GM12891 (cell line): Measurements from ENCODE around the gene SHC3.

Source experiments
- DNase-seq: peaks from one replicate; pipeline ENCODE4 v3.0.0; 2011; ENCODE audit warnings: low spot score; ENCODE audit not compliant: insufficient read length
- FAIRE-seq: peaks from 2 replicates; lab custom pipeline; 2011; peaks lifted over from hg19 to GRCh38; lab: Jason Lieb, UNC
- PAX5 ChIP-seq: IDR thresholded peaks from 2 replicates; pipeline ENCODE4 v1.6.1; 2011; ENCODE audit warnings: low read length, moderate library complexity, mild to moderate bottlenecking; ENCODE audit not compliant: insufficient read depth, severe bottlenecking
- POLR2A ChIP-seq: IDR thresholded peaks from 2 replicates; pipeline ENCODE4 v1.6.1; 2011; ENCODE audit warnings: low read depth, low read length, control low read depth
- POLR2AphosphoS5 ChIP-seq: IDR thresholded peaks from 2 replicates; pipeline ENCODE4 v1.6.1; 2011; ENCODE audit warnings: low read depth, low read length, control low read depth
- POU2F2 ChIP-seq: IDR thresholded peaks from 2 replicates; pipeline ENCODE4 v1.6.1; 2011; ENCODE audit warnings: low read depth, mild to moderate bottlenecking, control low read depth, low read length, moderate library complexity
- SPI1 ChIP-seq: IDR thresholded peaks from 2 replicates; pipeline ENCODE4 v1.6.1; 2011; ENCODE audit warnings: low read depth, low read length, control low read depth
- TAF1 ChIP-seq: IDR thresholded peaks from 2 replicates; pipeline ENCODE4 v1.6.1; 2011; ENCODE audit warnings: low read depth, low read length, control low read depth

SHC3 gene

DNA sequence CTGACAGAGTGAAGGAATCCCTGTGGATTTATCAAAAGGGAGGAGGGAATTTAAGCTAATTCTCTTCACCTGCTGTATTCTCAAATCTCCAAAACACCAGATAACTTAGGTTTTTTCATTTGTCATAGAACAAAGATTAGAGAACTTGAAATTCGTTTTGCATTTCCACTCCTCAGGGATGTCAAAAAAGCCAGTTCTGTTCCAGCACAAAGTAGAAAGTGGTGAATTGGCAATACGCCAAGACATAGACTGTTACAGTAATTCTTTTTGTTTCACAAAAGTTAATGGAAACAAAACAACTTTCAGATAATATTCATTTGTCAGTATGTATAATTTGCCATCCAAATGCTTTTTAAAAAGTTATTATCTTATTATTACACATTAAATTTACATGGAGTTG lies 172.4 kb downstream of the SHC3 start:
- TF ChIP-seq SPI1 = no peak
- TF ChIP-seq POU2F2 = no peak
- TF ChIP-seq POLR2AphosphoS5 = no peak
- no peak for TF ChIP-seq TAF1
- TF ChIP-seq PAX5 = no peak
- TF ChIP-seq POLR2A = no peak
- FAIRE-seq = no peak
- DNase-seq = no peak

DNA sequence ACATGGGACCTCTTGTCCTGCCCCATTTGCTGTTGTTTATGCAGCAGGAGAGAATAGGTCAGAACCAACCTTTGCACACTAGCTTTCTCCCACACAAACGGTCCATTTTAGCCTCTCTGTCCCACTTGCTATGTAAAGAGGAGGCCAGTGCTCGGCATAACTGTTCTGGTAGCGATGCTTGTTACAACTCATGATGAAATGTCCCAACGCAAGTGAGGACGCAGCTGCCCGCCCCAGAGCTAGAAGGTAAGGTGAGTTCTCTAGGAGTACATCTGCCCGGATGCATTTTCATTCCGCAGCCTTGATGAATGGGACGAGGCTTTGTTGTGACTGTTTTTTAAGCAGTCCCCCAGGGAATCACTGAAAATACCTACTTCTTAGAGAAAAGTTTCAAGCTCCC lies 173.3 kb downstream of the SHC3 start:
- TF ChIP-seq POLR2AphosphoS5 = no peak
- no peak for TF ChIP-seq POLR2A
- no peak for TF ChIP-seq POU2F2
- no peak for TF ChIP-seq PAX5
- no peak for TF ChIP-seq TAF1
- TF ChIP-seq SPI1 = no peak
- no peak for DNase-seq
- FAIRE-seq = no peak

DNA sequence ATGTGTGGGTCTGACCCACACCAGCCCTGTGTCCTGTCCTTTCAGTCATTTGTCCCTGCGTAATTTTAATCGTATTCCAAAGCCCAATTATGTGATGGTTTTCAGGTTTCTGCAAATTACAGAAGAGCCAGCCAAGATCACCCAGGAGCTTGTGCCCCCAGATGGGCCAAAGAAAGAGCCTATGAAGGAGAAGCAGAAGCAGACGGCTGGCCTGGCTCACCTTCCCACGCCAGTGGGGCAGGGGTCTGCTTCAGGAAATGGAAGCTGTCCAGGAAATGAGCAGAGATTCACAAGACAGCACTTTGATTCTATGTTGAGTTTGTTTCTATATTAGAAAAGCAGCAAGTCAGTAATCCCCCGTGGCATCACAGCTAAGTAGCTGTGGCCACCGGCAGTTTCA lies 175.6 kb downstream of the SHC3 start:
- TF ChIP-seq POLR2AphosphoS5 = no peak
- no peak for TF ChIP-seq POU2F2
- TF ChIP-seq SPI1 = no peak
- no peak for TF ChIP-seq POLR2A
- TF ChIP-seq PAX5 = no peak
- TF ChIP-seq TAF1 = no peak
- DNase-seq (no peak), FAIRE-seq (no peak)

DNA sequence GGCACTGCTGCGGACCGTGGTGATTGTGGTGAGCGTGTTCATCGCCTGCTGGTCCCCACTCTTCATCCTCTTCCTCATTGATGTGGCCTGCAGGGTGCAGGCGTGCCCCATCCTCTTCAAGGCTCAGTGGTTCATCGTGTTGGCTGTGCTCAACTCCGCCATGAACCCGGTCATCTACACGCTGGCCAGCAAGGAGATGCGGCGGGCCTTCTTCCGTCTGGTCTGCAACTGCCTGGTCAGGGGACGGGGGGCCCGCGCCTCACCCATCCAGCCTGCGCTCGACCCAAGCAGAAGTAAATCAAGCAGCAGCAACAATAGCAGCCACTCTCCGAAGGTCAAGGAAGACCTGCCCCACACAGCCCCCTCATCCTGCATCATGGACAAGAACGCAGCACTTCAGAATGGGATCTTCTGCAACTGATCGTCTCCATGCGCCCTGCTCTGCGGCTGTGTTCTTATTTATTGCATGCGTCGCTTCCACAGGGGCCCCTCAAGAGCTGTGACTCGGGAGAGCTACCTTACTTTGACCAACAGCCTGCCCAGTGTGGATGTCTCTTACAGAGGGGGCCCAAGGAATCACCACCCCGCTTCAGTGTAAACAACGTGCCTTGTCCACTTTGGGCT lies 176.6 kb downstream of the SHC3 start:
- no peak for TF ChIP-seq POLR2A
- no peak for FAIRE-seq
- no peak for DNase-seq

DNA sequence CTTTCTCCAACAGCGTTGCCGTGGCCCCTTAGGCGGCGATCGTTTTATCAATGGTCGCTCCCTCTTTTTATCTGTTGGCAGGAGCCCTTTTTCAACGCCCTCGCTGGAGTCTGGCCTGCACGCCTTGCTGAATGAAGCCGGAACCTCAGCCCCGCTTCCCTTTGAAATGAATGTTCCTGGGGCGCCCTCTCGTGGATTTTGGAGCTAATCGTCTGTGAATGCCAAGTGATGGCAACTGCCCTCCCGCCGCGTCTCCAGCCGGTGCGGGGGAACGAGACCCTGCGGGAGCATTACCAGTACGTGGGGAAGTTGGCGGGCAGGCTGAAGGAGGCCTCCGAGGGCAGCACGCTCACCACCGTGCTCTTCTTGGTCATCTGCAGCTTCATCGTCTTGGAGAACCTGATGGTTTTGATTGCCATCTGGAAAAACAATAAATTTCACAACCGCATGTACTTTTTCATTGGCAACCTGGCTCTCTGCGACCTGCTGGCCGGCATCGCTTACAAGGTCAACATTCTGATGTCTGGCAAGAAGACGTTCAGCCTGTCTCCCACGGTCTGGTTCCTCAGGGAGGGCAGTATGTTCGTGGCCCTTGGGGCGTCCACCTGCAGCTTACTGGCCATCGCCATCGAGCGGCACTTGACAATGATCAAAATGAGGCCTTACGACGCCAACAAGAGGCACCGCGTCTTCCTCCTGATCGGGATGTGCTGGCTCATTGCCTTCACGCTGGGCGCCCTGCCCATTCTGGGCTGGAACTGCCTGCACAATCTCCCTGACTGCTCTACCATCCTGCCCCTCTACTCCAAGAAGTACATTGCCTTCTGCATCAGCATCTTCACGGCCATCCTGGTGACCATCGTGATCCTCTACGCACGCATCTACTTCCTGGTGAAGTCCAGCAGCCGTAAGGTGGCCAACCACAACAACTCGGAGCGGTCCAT lies 177.4 kb downstream of the SHC3 start:
- TF ChIP-seq POLR2AphosphoS5 (no peak), POLR2A (no peak), PAX5 (no peak), TAF1 (no peak), POU2F2 (no peak), SPI1 (no peak)
- FAIRE-seq = peak; percentile 74
- peak; percentile 74 for DNase-seq

DNA sequence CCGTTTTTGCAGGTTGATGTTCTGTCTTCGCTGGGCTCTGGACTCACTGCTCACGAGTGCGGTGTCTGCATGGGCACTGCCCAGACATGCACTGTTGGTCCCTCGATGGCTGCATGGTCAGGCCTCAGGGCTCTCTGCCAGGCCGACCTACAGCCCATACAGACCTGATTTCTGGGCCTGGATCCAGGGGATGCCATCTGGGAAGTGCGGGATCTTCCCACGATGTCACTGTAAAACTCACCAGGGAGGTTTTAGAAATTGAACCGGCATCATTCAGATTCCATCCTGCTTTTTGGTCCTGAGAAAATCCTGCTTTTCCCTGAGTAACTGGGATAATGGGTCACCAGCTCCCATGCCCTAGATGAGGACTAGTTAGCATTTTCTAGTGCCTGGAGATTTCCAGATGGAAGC lies 178.2 kb downstream of the SHC3 start:
- FAIRE-seq (no peak), DNase-seq (no peak)
- no peak for TF ChIP-seq POLR2AphosphoS5
- no peak for TF ChIP-seq POLR2A
- TF ChIP-seq SPI1 = no peak
- TF ChIP-seq TAF1 = no peak
- no peak for TF ChIP-seq PAX5
- no peak for TF ChIP-seq POU2F2

DNA sequence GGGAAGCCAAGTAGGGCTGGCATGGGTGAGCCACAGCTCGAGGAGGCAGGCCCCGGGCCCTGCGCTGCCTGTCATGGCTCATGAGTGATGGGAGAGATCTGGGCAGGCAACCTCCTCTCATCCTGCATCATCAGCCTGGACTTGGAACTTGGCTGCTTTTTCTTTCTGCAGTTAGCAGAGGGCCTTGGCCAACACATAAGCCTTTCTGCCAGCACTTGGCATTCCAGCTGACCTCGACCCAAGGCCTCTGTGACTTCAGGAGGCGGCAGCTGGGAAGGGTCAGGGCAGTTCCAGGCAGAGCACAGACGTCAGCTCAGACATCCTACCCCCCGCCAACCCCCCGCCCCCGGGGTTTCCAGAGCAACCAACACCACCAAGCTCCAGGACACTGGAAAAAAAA lies 179.7 kb downstream of the SHC3 start:
- TF ChIP-seq PAX5 = no peak
- no peak for TF ChIP-seq POLR2A
- TF ChIP-seq POU2F2 = no peak
- no peak for TF ChIP-seq SPI1
- TF ChIP-seq TAF1 = no peak
- TF ChIP-seq POLR2AphosphoS5 = no peak
- DNase-seq (no peak), FAIRE-seq (no peak)

DNA sequence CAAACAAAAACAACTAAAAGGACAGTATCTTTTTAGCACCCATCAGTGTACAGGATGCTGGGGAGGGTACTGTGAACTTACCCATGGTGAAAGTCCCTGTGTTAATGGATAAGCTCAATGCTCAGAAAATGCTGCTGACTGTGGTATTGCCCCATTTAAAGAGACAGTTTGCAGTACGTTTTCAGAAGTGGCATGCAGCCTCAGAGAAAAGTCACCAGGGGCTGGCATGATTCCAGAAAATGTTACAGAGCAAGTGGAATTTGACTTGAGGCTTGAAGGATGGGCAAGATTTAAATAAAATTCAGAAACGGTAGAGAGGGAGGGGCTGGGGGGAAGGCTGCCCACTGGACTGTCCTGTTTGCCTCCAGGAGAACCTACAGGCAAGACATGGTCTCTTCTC lies 180.1 kb downstream of the SHC3 start:
- no peak for FAIRE-seq

DNA sequence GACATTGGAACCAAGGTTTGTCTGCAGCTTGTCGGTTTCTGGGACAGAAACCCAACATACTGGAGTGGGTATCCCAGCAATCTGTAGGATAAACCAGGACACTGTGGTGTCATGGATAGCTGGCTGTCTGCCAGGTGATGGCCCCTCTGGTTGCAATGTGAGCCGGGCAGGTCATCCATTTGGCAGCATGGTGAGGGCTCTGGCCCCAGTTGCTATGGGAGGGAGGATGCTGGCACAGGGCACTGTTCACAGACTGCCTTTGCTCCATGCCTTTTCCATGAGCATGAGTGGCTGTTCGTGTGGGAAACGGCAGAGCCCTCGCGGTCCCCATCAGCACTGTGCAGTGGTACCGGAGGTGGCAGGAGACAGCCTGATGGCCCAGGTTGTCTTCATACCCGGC lies 181.0 kb downstream of the SHC3 start:
- no peak for DNase-seq
- TF ChIP-seq POLR2A = no peak
- TF ChIP-seq TAF1 = no peak
- TF ChIP-seq POLR2AphosphoS5 = no peak
- TF ChIP-seq POU2F2 = no peak
- no peak for TF ChIP-seq SPI1
- no peak for TF ChIP-seq PAX5
- FAIRE-seq = no peak

More for the DNA sequence above, 180.1 kb downstream of the SHC3 start:
- DNase-seq = no peak
- no peak for TF ChIP-seq PAX5
- no peak for TF ChIP-seq POU2F2
- no peak for TF ChIP-seq POLR2A
- no peak for TF ChIP-seq SPI1
- no peak for TF ChIP-seq TAF1
- TF ChIP-seq POLR2AphosphoS5 = no peak

DNA sequence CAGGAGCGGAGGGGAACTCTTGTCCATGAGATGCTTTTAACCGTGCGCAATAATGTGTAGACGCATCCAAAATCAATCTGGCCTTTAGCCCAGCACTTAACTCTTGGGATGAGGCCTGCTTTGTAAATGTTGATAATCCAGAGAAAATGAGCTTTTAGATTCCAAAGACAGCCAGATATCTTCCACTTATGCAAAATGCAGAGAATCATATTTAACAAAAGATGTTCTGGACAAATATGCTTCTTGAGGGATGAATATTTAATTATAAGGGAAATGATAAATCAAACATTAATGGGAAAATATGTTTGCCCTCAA lies 181.7 kb downstream of the SHC3 start:
- FAIRE-seq = no peak
- TF ChIP-seq TAF1 (no peak), SPI1 (no peak), PAX5 (no peak), POLR2AphosphoS5 (no peak), POLR2A (no peak), POU2F2 (no peak)
- no peak for DNase-seq
